SK-N-SH (cell line): ENCODE results near the gene ATP8A2. TPM values are rescaled to one million over a fixed set of nuclear protein-coding genes. Genes with fewer than 3 reads are reported as not detected.

Source experiments
- CTCF ChIA-PET: fragments of 300-600, 350-600 bp; formaldehyde crosslinking; extraction: SDS; loops from one replicate; lab custom pipeline; 2021; lab: Yijun Ruan, JAX
- POLR2A ChIA-PET: fragments of 350-600 bp; sonication (Branson Sonifier 250); formaldehyde crosslinking; extraction: SDS; loops from one replicate; lab custom pipeline; 2020; ENCODE audit warnings: antibody characterized with exemption, inconsistent platforms; lab: Yijun Ruan, JAX
- DNase-seq: peaks from one replicate; pipeline ENCODE4 v3.0.0; 2012
- H2AFZ ChIP-seq: fragments of 200-600 bp; sonication (generic); 2 replicates; pipeline ENCODE4 v1.8.1; 2016; ENCODE audit warnings: antibody characterized with exemption, mild to moderate bottlenecking, low read depth
- H3F3A ChIP-seq: fragments of 200-600 bp; sonication (generic); replicated peaks from 2 replicates; pipeline ENCODE3; 2016; ENCODE audit warnings: antibody characterized with exemption, mild to moderate bottlenecking; ENCODE audit not compliant: insufficient read depth
- H3K27ac ChIP-seq, 2 experiments: fragments of 200-500 bp in 1 of 2; fragments of 200-600 bp in 1 of 2; sonication (Bioruptor generic) in 1 of 2; sonication (generic), shearing (Covaris generic) in 1 of 2; 2 replicates each; pipeline versions ENCODE4 v1.5.1 to v1.6.1; 2014 to 2016; ENCODE audit warnings: low read depth in 2 of 2, inconsistent platforms in 1 of 2, low read length in 1 of 2, mild to moderate bottlenecking in 1 of 2, mixed read lengths in 1 of 2
- H3K27me3 ChIP-seq: fragments of 200-600 bp; sonication (generic), shearing (Covaris generic); 2 replicates; pipeline ENCODE4 v1.6.1; 2016; ENCODE audit warnings: mixed run types; ENCODE audit not compliant: insufficient read depth
- H3K36me3 ChIP-seq, 2 experiments: fragments of 200-500 bp in 1 of 2; fragments of 200-600 bp in 1 of 2; sonication (Bioruptor generic) in 1 of 2; sonication (generic) in 1 of 2; replicated peaks in 1 of 2; 2 replicates each; pipeline versions ENCODE3 to v1.5.1; 2014 to 2016; ENCODE audit warnings: low read length in 1 of 2, mild to moderate bottlenecking in 1 of 2; ENCODE audit not compliant: insufficient read depth in 2 of 2, control insufficient read depth in 1 of 2
- H3K4me1 ChIP-seq, 2 experiments: fragments of 200-500 bp in 1 of 2; fragments of 200-600 bp in 1 of 2; sonication (Bioruptor generic) in 1 of 2; sonication (generic), shearing (Covaris generic) in 1 of 2; 2 replicates each; pipeline versions ENCODE4 v1.5.1 to v1.6.1; 2014 to 2016; ENCODE audit warnings: low read depth in 1 of 2, low read length in 1 of 2, mixed run types in 1 of 2; ENCODE audit not compliant: insufficient read depth in 2 of 2, control insufficient read depth in 1 of 2
- H3K4me2 ChIP-seq: fragments of 200-600 bp; sonication (generic), shearing (Covaris generic); 2 replicates; pipeline ENCODE4 v1.6.1; 2017; ENCODE audit warnings: mixed run types
- H3K4me3 ChIP-seq, 2 experiments: fragments of 200-500 bp in 1 of 2; fragments of 200-600 bp in 1 of 2; sonication (Bioruptor generic) in 1 of 2; sonication (generic), shearing (Covaris generic) in 1 of 2; 2 replicates each; pipeline versions ENCODE4 v1.5.1 to v1.8.1; 2014 to 2016; ENCODE audit warnings: low read depth in 2 of 2, inconsistent platforms in 1 of 2, low read length in 1 of 2, mild to moderate bottlenecking in 1 of 2, mixed read lengths in 1 of 2, moderate library complexity in 1 of 2
- H3K79me2 ChIP-seq: fragments of 200-600 bp; sonication (generic); 2 replicates; pipeline ENCODE4 v1.8.1; 2017; ENCODE audit warnings: mild to moderate bottlenecking; ENCODE audit not compliant: insufficient read depth
- H3K9ac ChIP-seq: fragments of 200-600 bp; sonication (generic); 2 replicates; pipeline ENCODE4 v1.6.1; 2017; ENCODE audit warnings: mixed run types
- H3K9me2 ChIP-seq: fragments of 200-600 bp; sonication (generic); 2 replicates; pipeline ENCODE4 v1.6.1; 2017; ENCODE audit warnings: mixed run types
- H3K9me3 ChIP-seq: fragments of 200-600 bp; sonication (generic); 2 replicates; pipeline ENCODE4 v1.6.1; 2017; ENCODE audit warnings: mixed run types, mild to moderate bottlenecking, moderate library complexity
- H4K20me1 ChIP-seq: fragments of 200-600 bp; sonication (generic); 2 replicates; pipeline ENCODE4 v1.6.1; 2017; ENCODE audit warnings: mild to moderate bottlenecking, mixed run types; ENCODE audit not compliant: insufficient read depth
- ELF1 ChIP-seq: IDR thresholded peaks from 2 replicates; pipeline ENCODE4 v1.4.0; 2012
- EZH2phosphoT487 ChIP-seq: fragments of 200-600 bp; sonication (generic); IDR thresholded peaks from 2 replicates; pipeline ENCODE4 v1.6.1; 2017; ENCODE audit warnings: low read depth, mixed run types, mild to moderate bottlenecking, antibody characterized with exemption, moderate library complexity, borderline replicate concordance
- JUND ChIP-seq: IDR thresholded peaks from 2 replicates; pipeline ENCODE4 v1.4.0; 2012
- NFIC ChIP-seq: IDR thresholded peaks from 2 replicates; pipeline ENCODE4 v1.4.0; 2012; ENCODE audit warnings: borderline replicate concordance
- NRF1 ChIP-seq: IDR thresholded peaks from 2 replicates; pipeline ENCODE4 v1.6.1; 2012; ENCODE audit warnings: low read depth, mild to moderate bottlenecking, low read length
- RFX5 ChIP-seq: IDR thresholded peaks from 2 replicates; pipeline ENCODE4 v1.6.1; 2012; ENCODE audit warnings: mild to moderate bottlenecking, improper control_type of control experiment, low read length
- TCF12 ChIP-seq: IDR thresholded peaks from 2 replicates; pipeline ENCODE4 v1.4.0; 2012
- TEAD4 ChIP-seq: IDR thresholded peaks from 2 replicates; pipeline ENCODE4 v1.4.0; 2012; ENCODE audit warnings: mild to moderate bottlenecking, borderline replicate concordance; ENCODE audit not compliant: insufficient read depth
- USF1 ChIP-seq: IDR thresholded peaks from 2 replicates; pipeline ENCODE4 v1.4.0; 2012; ENCODE audit warnings: low read depth, borderline replicate concordance
- USF2 ChIP-seq: fragments of 150-350 bp; IDR thresholded peaks from 2 replicates; pipeline ENCODE4 v1.6.1; 2017; ENCODE audit warnings: antibody characterized with exemption, low read length, low read depth, borderline replicate concordance
- ZBTB33 ChIP-seq: IDR thresholded peaks from 2 replicates; pipeline ENCODE4 v1.4.0; 2012; ENCODE audit warnings: low read depth, borderline replicate concordance
- WGBS: methylation state at CpG from one replicate; pipeline ENCODE4 v1.1.6; 2017; ENCODE audit warnings: low lambda C conversion rate; 5-methylcytosine and 5-hydroxymethylcytosine counted together
- polyA plus RNA-seq, 3 experiments: library from polyadenylated mRNA; depleted of rRNA; stranded (reverse); fragments of >200 nt; gene quantifications; 2 replicates each; pipeline ENCODE4 v1.2.3, GENCODE V29; 2012
- TF ChIP-seq, protein P1 (sequence below): fragments of 150-350 bp; IDR thresholded peaks from 2 replicates; pipeline ENCODE4 v1.6.1; 2016; ENCODE audit warnings: mild to moderate bottlenecking, low read depth, low read length

Gene ATP8A2
- polyA plus RNA-seq, 1 of the 3 experiments (the other 2 are of a cell fraction) = 0.02 TPM

- no peak for TF ChIP-seq NFIC
Measured at GRCh38 chr13:26017196-26017921, 645.6 kb downstream of the ATP8A2 start (continued).

- Histone ChIP-seq H3K4me1 (peaks cover 0 to 7% of the 10 kb centered on the region in 2 experiments; a peak in 1 of 4 replicates), H3K9me2 (no peaks in the 10 kb centered on the region), H3K79me2 (no peaks in the 10 kb centered on the region), H3K4me3 (no peak overlapping the region), H3K36me3 (no peaks in the 10 kb centered on the region), H3K27me3 (no peaks in the 10 kb centered on the region), H2AFZ (no peak overlapping the region), H3K27ac (no peak overlapping the region), H3F3A (no peaks in the 10 kb centered on the region), H3K9me3 (no peaks in the 10 kb centered on the region), H4K20me1 (no peaks in the 10 kb centered on the region), H3K9ac (no peak overlapping the region), H3K4me2 (no peak overlapping the region)
- 26% methylated on average over 6 of the region's 6 CpGs for WGBS
- CTCF ChIA-PET = interaction anchor here (1.3 kb wide), 1 partner anchor 12 kb away, joined by 3 read pairs; no protein-coding TSS in a partner anchor
- TF ChIP-seq USF1 = no peak
- TF ChIP-seq TCF12 = no peak
- TF ChIP-seq ELF1 = no peak
- TF ChIP-seq RFX5 = no peak
- no peak for TF ChIP-seq JUND
- TF ChIP-seq USF2 = no peak
- DNase-seq = no peak
- POLR2A ChIA-PET = no interaction called here
Measured at GRCh38 chr13:26017932-26018665, 646.3 kb downstream of the ATP8A2 start.

DNA sequence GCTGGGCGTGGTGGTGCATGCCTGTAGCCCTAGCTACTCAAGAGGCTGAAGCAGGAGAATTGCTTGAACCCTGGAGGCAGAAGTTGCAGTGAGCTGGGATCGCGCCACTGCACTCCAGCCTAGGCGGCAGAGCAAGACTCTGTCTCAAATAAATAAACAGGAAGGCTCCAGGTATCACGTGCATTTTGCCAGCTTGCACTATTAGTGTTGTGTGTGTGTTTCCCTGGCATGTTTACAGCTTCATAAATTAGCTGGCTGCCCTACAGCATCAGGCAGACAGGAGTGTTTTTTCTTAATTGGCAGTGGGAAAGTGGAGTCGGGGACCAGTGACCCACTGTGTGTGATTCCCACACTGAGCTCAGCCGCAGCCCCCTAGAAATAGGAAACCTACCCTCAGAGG, 647.5 kb downstream of the ATP8A2 start:
- Histone ChIP-seq H3K9me2 (no peaks in the 10 kb centered on the region), H3K27ac (no peak overlapping the region), H3K9ac (no peak overlapping the region), H3K9me3 (no peaks in the 10 kb centered on the region), H3K4me2 (no peak overlapping the region), H3F3A (no peaks in the 10 kb centered on the region), H3K4me3 (no peak overlapping the region), H4K20me1 (no peaks in the 10 kb centered on the region), H3K27me3 (no peaks in the 10 kb centered on the region), H3K36me3 (no peaks in the 10 kb centered on the region), H2AFZ (no peak overlapping the region), H3K79me2 (no peaks in the 10 kb centered on the region), H3K4me1 (peaks cover 0 to 8% of the 10 kb centered on the region in 2 experiments; a peak in 1 of 4 replicates)
- POLR2A ChIA-PET = no interaction called here
- 48% methylated on average over 7 of the region's 7 CpGs for WGBS
- CTCF ChIA-PET = interaction anchor here (0.6 to 1.1 kb wide), 3 partner anchors 12 to 35 kb away, joined by 3 to 4 read pairs (median 3); no protein-coding TSS in a partner anchor
- DNase-seq = no peak
- TF ChIP-seq, protein P1, sequence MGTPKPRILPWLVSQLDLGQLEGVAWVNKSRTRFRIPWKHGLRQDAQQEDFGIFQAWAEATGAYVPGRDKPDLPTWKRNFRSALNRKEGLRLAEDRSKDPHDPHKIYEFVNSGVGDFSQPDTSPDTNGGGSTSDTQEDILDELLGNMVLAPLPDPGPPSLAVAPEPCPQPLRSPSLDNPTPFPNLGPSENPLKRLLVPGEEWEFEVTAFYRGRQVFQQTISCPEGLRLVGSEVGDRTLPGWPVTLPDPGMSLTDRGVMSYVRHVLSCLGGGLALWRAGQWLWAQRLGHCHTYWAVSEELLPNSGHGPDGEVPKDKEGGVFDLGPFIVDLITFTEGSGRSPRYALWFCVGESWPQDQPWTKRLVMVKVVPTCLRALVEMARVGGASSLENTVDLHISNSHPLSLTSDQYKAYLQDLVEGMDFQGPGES = no peak
- TF ChIP-seq ZBTB33 (no peak), NRF1 (no peak), EZH2phosphoT487 (no peak), TEAD4 (no peak)
